ENCODE data around the gene CRYBA2. TPM values are rescaled to one million over a fixed set of nuclear protein-coding genes. Genes with fewer than 3 reads are reported as not detected.

CRYBA2 gene, protein sequence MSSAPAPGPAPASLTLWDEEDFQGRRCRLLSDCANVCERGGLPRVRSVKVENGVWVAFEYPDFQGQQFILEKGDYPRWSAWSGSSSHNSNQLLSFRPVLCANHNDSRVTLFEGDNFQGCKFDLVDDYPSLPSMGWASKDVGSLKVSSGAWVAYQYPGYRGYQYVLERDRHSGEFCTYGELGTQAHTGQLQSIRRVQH
- 10 to 100 TPM in 1 of 8 experiments, under 1 TPM in 2, not detected in 5; 0.81 to 11.2 (median 0.87) TPM for total RNA-seq

- whole genome bisulfite sequencing, 10 experiments, result 0 to 20% (median 5%) methylated on average over 2 to 27 of the region's 88 CpGs; no CpG with 5 or more reads in 3 of the 10 experiments
- peak; percentile 31 to 55 (median 41) for ATAC-seq (replicated peaks in 6 of 8)
- Histone ChIP-seq H3K4me1 (replicated peaks in 1 of 2) (peaks cover 3 to 8% of the 10 kb centered on the region in 2 donors), H3K4me3 (peak within 1 kb of the TSS in 3 of 5 donors; percentile 2 to 24 (median 10)), H3K27ac (no peak within 1 kb of the TSS)
- in situ Hi-C loops (cut with MboI; ENCODE audit: low pct_unique_long_range_greater_than_20kb in 2 of 9, low sequenced_read_pairs in 9 of 9, unreplicated experiment in 9 of 9), result no loop called here
Measured at GRCh38 chr2:218993345-218994315, at the start of gene CRYBA2. TSS of gene CRYBA2 (minus strand) at chr2:218993422. CDS start at chr2:218993176, 246 bp downstream.

DNA sequence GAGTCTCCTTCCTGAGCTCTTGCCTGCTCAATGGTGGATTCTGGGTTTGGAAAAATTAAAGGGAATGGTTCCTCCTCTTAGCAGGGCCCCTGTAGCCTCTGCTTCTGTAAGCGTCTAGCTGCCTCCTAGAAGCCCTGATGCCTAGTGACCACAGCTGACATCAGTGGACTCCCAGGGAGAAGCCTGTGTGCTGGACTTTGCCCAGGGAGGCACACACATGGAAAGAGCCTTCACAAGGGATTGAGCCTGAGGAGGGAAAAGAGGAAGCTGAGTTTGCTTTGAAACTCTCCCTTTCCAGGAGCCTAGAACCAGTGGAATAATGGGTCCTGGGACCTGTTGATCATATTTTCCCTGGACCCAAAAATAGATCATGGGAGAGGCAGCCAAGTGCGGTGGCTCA is 49.5 kb upstream of the CRYBA2 start:
- Histone ChIP-seq H3K27ac (no peak overlapping the region), H3K4me1 (replicated peaks in 1 of 2) (no peaks in the 10 kb centered on the region), H3K4me3 (no peak overlapping the region)
- 0 to 83% (median 54%) methylated on average over 1 to 2 of the region's 2 CpGs; no CpG with 5 or more reads in 4 of the 10 experiments for WGBS, 10 experiments
- in situ Hi-C loops (cut with MboI; ENCODE audit: low pct_unique_long_range_greater_than_20kb in 2 of 9, low sequenced_read_pairs in 9 of 9, unreplicated experiment in 9 of 9), result no loop called here
- no peak for ATAC-seq (replicated peaks in 6 of 8)

DNA sequence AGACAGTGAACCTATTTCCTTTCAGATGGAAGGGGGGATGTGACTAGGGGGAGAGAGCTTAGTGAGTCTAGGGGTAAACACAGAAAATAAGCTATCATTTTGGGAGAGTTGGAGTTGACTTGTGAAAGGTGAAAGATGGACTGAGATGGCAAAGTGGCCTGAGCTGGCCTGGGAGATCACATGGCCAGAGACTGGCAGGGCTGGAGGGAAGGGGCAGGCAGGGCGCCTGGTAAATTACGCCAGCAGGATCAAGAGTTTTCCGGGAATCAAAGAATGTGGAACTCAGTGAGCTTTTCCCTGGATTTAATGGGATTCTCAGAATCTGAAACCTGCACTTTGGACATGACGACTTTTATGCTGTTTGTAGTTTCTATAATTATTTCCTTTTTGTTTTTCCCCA is 48.9 kb upstream of the CRYBA2 start:
- ATAC-seq (replicated peaks in 6 of 8), result no peak
- WGBS, 10 experiments, result 0 to 80% (median 42%) methylated on average over 1 to 4 of the region's 4 CpGs; no CpG with 5 or more reads in 1 of the 10 experiments
- H3K4me3 ChIP-seq, result no peak overlapping the region
- H3K4me1 ChIP-seq (replicated peaks in 1 of 2), result no peaks in the 10 kb centered on the region
- H3K27ac ChIP-seq, result no peak overlapping the region
- in situ Hi-C loops (cut with MboI; ENCODE audit: low pct_unique_long_range_greater_than_20kb in 2 of 9, low sequenced_read_pairs in 9 of 9, unreplicated experiment in 9 of 9), result no loop called here

GRCh38 chr2:219041252-219041651 is 48.0 kb upstream of the CRYBA2 start, which contains the start of gene CFAP65:
TSS of gene CFAP65 (minus strand) at chr2:219041516. CDS start at chr2:219039048, 2,468 bp downstream.
- Histone ChIP-seq H3K27ac (no peak within 1 kb of the TSS), H3K4me1 (replicated peaks in 1 of 2) (no peaks in the 10 kb centered on the region), H3K4me3 (peak within 1 kb of the TSS; percentile 29 to 61 (median 44))
- peak; percentile 64 to 90 (median 74) for ATAC-seq (replicated peaks in 6 of 8)
- 0 to 10% (median 0%) methylated on average over 2 to 12 of the region's 21 CpGs; no CpG with 5 or more reads in 1 of the 10 experiments for WGBS, 10 experiments
- in situ Hi-C loops (cut with MboI; ENCODE audit: low pct_unique_long_range_greater_than_20kb in 2 of 9, low sequenced_read_pairs in 9 of 9, unreplicated experiment in 9 of 9), result no loop called here

DNA sequence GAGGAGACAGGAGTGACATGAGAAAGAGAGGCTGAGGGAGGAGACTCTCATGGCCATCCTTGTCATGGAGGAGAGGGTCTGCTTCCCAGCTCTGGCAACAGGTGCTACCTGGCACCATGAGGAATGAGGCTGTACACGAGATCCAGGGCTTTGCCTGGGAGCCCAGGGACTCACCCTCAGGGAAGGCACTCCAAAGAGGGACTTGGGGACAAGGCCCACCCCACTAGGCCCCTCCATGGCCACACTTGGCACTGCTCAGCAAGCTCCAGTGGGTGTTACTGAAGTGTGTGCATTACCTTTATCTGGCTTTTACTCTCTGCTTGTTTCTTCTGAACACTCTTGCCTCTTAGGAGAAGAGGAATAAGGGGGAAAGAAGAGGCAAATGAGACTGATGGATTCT is 45.4 kb upstream of the CRYBA2 start:
- H3K4me3 ChIP-seq, result no peak overlapping the region
- H3K27ac ChIP-seq, result no peak overlapping the region
- in situ Hi-C loops (cut with MboI; ENCODE audit: low pct_unique_long_range_greater_than_20kb in 2 of 9, low sequenced_read_pairs in 9 of 9, unreplicated experiment in 9 of 9), result no loop called here
- no peak for ATAC-seq (replicated peaks in 6 of 8)
- 0% methylated on average over 1 of the region's 1 CpG; no CpG with 5 or more reads in 7 of the 10 experiments for WGBS, 10 experiments
- no peaks in the 10 kb centered on the region for H3K4me1 ChIP-seq (replicated peaks in 1 of 2)

- 20 to 80% (median 35%) methylated on average over 1 to 5 of the region's 8 CpGs; no CpG with 5 or more reads in 2 of the 10 experiments for WGBS, 10 experiments
- Histone ChIP-seq H3K4me3 (no peak overlapping the region), H3K27ac (no peak overlapping the region), H3K4me1 (replicated peaks in 1 of 2) (no peaks in the 10 kb centered on the region)
- ATAC-seq (replicated peaks in 6 of 8), result no peak
- in situ Hi-C loops (cut with MboI; ENCODE audit: low pct_unique_long_range_greater_than_20kb in 2 of 9, low sequenced_read_pairs in 9 of 9, unreplicated experiment in 9 of 9), result no loop called here
Measured at GRCh38 chr2:219037783-219038499, 44.7 kb upstream of the CRYBA2 start.

- no peak overlapping the region for H3K27ac ChIP-seq
- WGBS, 10 experiments, result 29 to 74% (median 69%) methylated on average over 1 to 2 of the region's 2 CpGs; no CpG with 5 or more reads in 5 of the 10 experiments
- H3K4me1 ChIP-seq (replicated peaks in 1 of 2), result no peaks in the 10 kb centered on the region
- ATAC-seq (replicated peaks in 6 of 8), result peak in 1 of 8 experiments; percentile 20
- H3K4me3 ChIP-seq, result no peak overlapping the region
- in situ Hi-C loops (cut with MboI; ENCODE audit: low pct_unique_long_range_greater_than_20kb in 2 of 9, low sequenced_read_pairs in 9 of 9, unreplicated experiment in 9 of 9), result no loop called here
Measured at GRCh38 chr2:219035942-219036341, 42.7 kb upstream of the CRYBA2 start.

GRCh38 chr2:219034823-219035222 is 41.6 kb upstream of the CRYBA2 start:
- Histone ChIP-seq H3K4me3 (no peak overlapping the region), H3K27ac (no peak overlapping the region), H3K4me1 (replicated peaks in 1 of 2) (no peaks in the 10 kb centered on the region)
- ATAC-seq (replicated peaks in 6 of 8), result no peak
- WGBS, 10 experiments, result 17 to 55% (median 34%) methylated on average over 2 to 6 of the region's 6 CpGs; no CpG with 5 or more reads in 1 of the 10 experiments
- in situ Hi-C loops (cut with MboI; ENCODE audit: low pct_unique_long_range_greater_than_20kb in 2 of 9, low sequenced_read_pairs in 9 of 9, unreplicated experiment in 9 of 9), result no loop called here

DNA sequence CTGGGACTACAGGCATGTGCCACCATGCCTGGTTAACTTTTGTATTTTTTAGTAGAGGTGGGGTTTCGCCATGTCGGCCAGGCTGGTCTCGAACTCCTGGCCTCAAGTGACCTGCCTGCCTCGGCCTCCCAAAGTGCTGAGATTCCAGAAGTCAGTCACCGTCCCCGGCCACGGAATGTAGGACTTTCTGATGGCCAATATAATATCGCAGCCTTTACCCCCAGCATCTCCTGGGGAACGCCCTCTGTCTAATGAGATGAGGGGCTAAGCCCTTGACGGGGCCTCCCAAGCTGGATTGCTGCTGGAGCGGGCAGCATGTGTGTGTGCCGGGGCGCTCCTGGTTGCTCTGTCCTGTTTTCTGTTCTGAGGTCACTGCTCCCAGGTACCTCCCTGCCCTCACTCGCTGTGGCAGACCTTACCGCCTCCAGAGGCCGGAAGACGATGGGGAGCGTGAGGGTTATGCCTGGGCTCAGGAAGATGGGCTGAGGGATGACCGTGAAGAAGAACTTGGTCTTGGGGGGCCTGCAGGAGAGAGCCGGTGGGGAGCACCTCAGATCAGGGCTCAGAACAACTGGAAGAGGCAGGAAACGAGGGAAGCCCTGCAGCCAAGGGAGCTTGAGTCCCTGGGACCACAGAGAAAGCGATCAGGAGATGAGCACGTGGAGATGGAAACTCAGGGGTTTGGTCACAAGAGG is 39.0 kb upstream of the CRYBA2 start:
- Histone ChIP-seq H3K4me1 (replicated peaks in 1 of 2) (no peaks in the 10 kb centered on the region), H3K4me3 (no peak overlapping the region), H3K27ac (no peak overlapping the region)
- no peak for ATAC-seq (replicated peaks in 6 of 8)
- WGBS, 10 experiments, result 14 to 93% (median 57%) methylated on average over 2 to 10 of the region's 23 CpGs; no CpG with 5 or more reads in 4 of the 10 experiments
- in situ Hi-C loops (cut with MboI; ENCODE audit: low pct_unique_long_range_greater_than_20kb in 2 of 9, low sequenced_read_pairs in 9 of 9, unreplicated experiment in 9 of 9), result no loop called here

DNA sequence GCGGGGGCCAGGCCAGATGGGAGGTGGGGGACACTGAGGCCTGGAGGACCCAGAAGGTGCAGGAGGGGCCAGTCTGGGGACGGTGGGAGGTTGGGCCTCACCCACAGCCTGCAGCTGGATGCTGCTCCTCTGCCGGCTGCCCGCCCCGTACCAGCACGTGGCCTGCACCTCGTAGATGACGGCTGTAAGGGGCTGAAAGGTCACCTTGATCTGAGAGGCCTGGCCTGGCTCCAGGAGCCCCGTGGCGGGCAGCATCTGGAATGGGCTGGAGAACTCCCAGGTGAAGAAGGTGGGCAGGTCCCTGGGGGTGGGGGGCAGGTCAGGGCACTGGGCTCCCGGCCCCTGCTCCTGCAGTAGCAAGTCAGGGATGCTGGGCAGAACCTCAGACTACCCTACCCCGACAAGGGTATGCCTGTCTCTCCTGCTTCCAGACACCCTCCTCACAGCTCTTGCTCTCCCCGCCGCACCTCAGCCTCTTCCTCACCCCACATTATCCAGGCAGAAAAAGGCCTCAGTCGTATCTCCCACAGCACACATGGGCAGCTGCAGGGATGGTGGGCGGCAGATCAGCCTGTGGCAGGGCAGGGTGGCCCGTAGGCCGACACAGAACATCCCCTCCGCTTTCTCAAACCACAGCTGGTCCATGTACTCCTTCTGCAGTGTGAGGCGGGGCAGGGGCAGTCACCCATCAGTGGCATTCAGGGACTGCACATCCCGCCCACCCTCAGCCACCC is 38.0 kb upstream of the CRYBA2 start:
- WGBS, 10 experiments, result 20 to 50% methylated on average over 1 of the region's 21 CpGs; no CpG with 5 or more reads in 8 of the 10 experiments
- Histone ChIP-seq H3K27ac (no peak overlapping the region), H3K4me1 (replicated peaks in 1 of 2) (no peaks in the 10 kb centered on the region), H3K4me3 (no peak overlapping the region)
- no peak for ATAC-seq (replicated peaks in 6 of 8)
- in situ Hi-C loops (cut with MboI; ENCODE audit: low pct_unique_long_range_greater_than_20kb in 2 of 9, low sequenced_read_pairs in 9 of 9, unreplicated experiment in 9 of 9), result no loop called here

GRCh38 chr2:219030177-219030940 is 37.1 kb upstream of the CRYBA2 start:
- 52 to 93% (median 55%) methylated on average over 2 to 7 of the region's 16 CpGs; no CpG with 5 or more reads in 7 of the 10 experiments for WGBS, 10 experiments
- H3K4me1 ChIP-seq (replicated peaks in 1 of 2), result no peaks in the 10 kb centered on the region
- in situ Hi-C loops (cut with MboI; ENCODE audit: low pct_unique_long_range_greater_than_20kb in 2 of 9, low sequenced_read_pairs in 9 of 9, unreplicated experiment in 9 of 9), result no loop called here
- no peak overlapping the region for H3K4me3 ChIP-seq
- peak in 3 of 8 experiments; percentile 10 to 22 (median 16) for ATAC-seq (replicated peaks in 6 of 8)
- H3K27ac ChIP-seq, result no peak overlapping the region
